WTC11 (cell line): ENCODE measurements around the gene ANKRD33. TPM values are rescaled to one million over a fixed set of nuclear protein-coding genes. Genes with fewer than 3 reads are reported as not detected.

ENCODE experiments used
- ATAC-seq: fragments of 200-7000 bp; cut with Tn5 transposase; 2 replicates; pipeline ENCODE4 v1.10.0; 2021; ENCODE audit warnings: mild to moderate bottlenecking, moderate library complexity
- CTCF ChIA-PET: fragments of 300-600 bp; sonication (Branson Sonifier 250); formaldehyde crosslinking; loops from one replicate; lab custom pipeline; 2021; ENCODE audit warnings: antibody characterized with exemption; lab: Charles Lee
- POLR2A ChIA-PET: fragments of 350-600 bp; sonication (Branson Sonifier 250); formaldehyde crosslinking; loops from one replicate; lab custom pipeline; 2021; ENCODE audit warnings: antibody characterized with exemption; lab: Charles Lee
- DNase-seq: peaks from one replicate; pipeline ENCODE4 v3.0.0; 2021; ENCODE audit warnings: low spot score
- H3K27ac Mint-ChIP-seq: 2 replicates; pipeline ENCODE4 v1.8.0; 2021; ENCODE audit warnings: mixed read lengths
- H3K27me3 Mint-ChIP-seq: 2 replicates; pipeline ENCODE4 v1.8.0; 2021; ENCODE audit warnings: low read depth, mild to moderate bottlenecking, moderate library complexity, mixed read lengths
- H3K36me3 Mint-ChIP-seq: 2 replicates; pipeline ENCODE4 v1.8.0; 2021; ENCODE audit warnings: mixed read lengths
- H3K4me1 Mint-ChIP-seq: 2 replicates; pipeline ENCODE4 v1.8.0; 2022; ENCODE audit warnings: mixed read lengths
- H3K4me3 Mint-ChIP-seq: 2 replicates; pipeline ENCODE4 v1.8.0; 2021; ENCODE audit warnings: mild to moderate bottlenecking, moderate library complexity, mixed read lengths
- H3K9me3 Mint-ChIP-seq: 2 replicates; pipeline ENCODE4 v1.8.0; 2021; ENCODE audit warnings: mixed read lengths
- CBFB ChIP-seq: sonication (generic); formaldehyde crosslinking; IDR thresholded peaks from 2 replicates; pipeline ENCODE4 v1.8.1; 2022; ENCODE audit warnings: mild to moderate bottlenecking, low read depth, missing genetic modification reagents
- FOXJ3 ChIP-seq: sonication (generic); formaldehyde crosslinking; IDR thresholded peaks from 2 replicates; pipeline ENCODE4 v1.9.0; 2021; ENCODE audit warnings: missing genetic modification reagents, mild to moderate bottlenecking, borderline replicate concordance
- FOXP1 ChIP-seq: sonication (generic); formaldehyde crosslinking; IDR thresholded peaks from 2 replicates; pipeline ENCODE4 v1.8.0; 2022; ENCODE audit warnings: missing genetic modification reagents, mild to moderate bottlenecking, moderate library complexity, borderline replicate concordance
- GTF2I ChIP-seq: fragments of 250-450 bp; sonication (Bioruptor Pico); conservative IDR thresholded peaks from 2 replicates; pipeline ENCODE4 v1.4.0; 2021; ENCODE audit warnings: mild to moderate bottlenecking
- NR1H2 ChIP-seq: sonication (generic); formaldehyde crosslinking; IDR thresholded peaks from 2 replicates; pipeline ENCODE4 v1.9.0; 2021; ENCODE audit warnings: mild to moderate bottlenecking, moderate library complexity, missing genetic modification reagents
- PREB ChIP-seq: sonication (generic); formaldehyde crosslinking; IDR thresholded peaks from 2 replicates; pipeline ENCODE4 v1.8.1; 2022; ENCODE audit warnings: mild to moderate bottlenecking, missing genetic modification reagents, moderate library complexity, borderline replicate concordance
- RELA ChIP-seq: sonication (generic); formaldehyde crosslinking; IDR thresholded peaks from 2 replicates; pipeline ENCODE4 v1.8.1; 2022; ENCODE audit warnings: missing genetic modification reagents, mild to moderate bottlenecking, borderline replicate concordance
- SMAD3 ChIP-seq: sonication (generic); formaldehyde crosslinking; IDR thresholded peaks from 2 replicates; pipeline ENCODE4 v1.8.0; 2022; ENCODE audit warnings: missing genetic modification reagents, mild to moderate bottlenecking, borderline replicate concordance
- ZNF281 ChIP-seq: sonication (generic); formaldehyde crosslinking; IDR thresholded peaks from 2 replicates; pipeline ENCODE4 v1.8.0; 2023; ENCODE audit warnings: mild to moderate bottlenecking, missing genetic modification reagents
- ZNF671 ChIP-seq: fragments of 250-450 bp; sonication (Bioruptor Pico); IDR thresholded peaks from 2 replicates; pipeline ENCODE4 v1.8.0; 2021; ENCODE audit warnings: mild to moderate bottlenecking
- total RNA-seq: library from RNA; stranded (reverse); gene quantifications from 3 replicates; pipeline ENCODE4 v1.2.3, GENCODE V29; 2021
- TF ChIP-seq, protein P1 (sequence below): sonication (generic); formaldehyde crosslinking; conservative IDR thresholded peaks from 2 replicates; pipeline ENCODE4 v1.8.1; 2022; ENCODE audit warnings: mild to moderate bottlenecking, missing genetic modification reagents
- TF ChIP-seq, protein P2 (sequence below): sonication (generic); formaldehyde crosslinking; IDR thresholded peaks from 2 replicates; pipeline ENCODE4 v1.8.1; 2023; ENCODE audit warnings: mild to moderate bottlenecking, moderate library complexity, missing genetic modification reagents
- TF ChIP-seq, protein P3 (sequence below): sonication (generic); formaldehyde crosslinking; IDR thresholded peaks from 2 replicates; pipeline ENCODE4 v1.8.1; 2022; ENCODE audit warnings: low read depth, missing genetic modification reagents, borderline replicate concordance
- TF ChIP-seq, protein P4 (sequence below): sonication (generic); formaldehyde crosslinking; IDR thresholded peaks from 2 replicates; pipeline ENCODE4 v1.8.1; 2023; ENCODE audit warnings: mild to moderate bottlenecking, missing genetic modification reagents, borderline replicate concordance
- TF ChIP-seq, protein P5 (sequence below): sonication (generic); formaldehyde crosslinking; IDR thresholded peaks from 2 replicates; pipeline ENCODE4 v1.8.0; 2022; ENCODE audit warnings: mild to moderate bottlenecking, missing genetic modification reagents

ANKRD33 gene
- total RNA-seq, 1 experiment from 2014 or later: 1.7 TPM

DNA sequence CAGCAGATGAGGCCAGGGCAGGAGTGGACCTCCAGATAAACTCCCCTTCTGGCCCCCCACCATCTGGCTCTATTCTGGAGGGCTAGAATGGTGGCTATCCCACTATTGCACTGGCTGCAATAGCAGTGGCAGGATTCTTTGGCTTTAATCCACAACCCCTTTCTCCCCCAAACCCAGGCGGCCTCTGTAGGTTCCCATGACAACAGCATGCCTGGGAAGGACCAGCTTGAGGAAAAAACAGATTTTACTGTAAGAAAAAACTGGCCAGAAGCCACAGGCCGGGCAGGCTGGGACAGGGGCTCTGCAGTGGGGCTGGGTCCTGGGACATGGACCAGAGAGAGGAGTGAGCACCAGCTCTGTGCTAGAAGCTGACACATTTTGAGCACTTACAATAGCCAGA lies 50.0 kb downstream of the ANKRD33 start (continued):
- TF ChIP-seq PREB (CRISPR knock-in tag) (no peak), CBFB (CRISPR knock-in tag) (no peak), RELA (CRISPR knock-in tag) (no peak), GTF2I (no peak)

DNA sequence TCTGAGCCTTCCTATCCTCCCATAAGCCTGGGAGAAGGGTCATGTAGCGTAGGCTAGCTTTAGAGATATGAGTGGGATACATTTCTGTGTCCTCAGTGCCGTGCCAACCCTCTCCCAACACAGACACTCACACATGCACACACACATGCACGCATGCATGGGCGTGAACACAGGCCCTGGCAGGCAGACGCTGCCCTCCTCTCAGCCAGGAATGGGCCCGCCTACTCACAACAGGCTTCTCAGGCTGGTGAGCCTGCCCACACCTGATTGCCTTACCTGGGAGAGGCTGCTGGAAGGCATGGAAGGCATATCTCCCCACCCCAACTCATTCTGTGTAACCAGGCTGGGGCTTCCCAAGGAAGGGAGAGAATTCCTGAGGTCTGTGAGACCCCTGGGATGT lies 50.8 kb downstream of the ANKRD33 start:
- TF ChIP-seq, protein P1, sequence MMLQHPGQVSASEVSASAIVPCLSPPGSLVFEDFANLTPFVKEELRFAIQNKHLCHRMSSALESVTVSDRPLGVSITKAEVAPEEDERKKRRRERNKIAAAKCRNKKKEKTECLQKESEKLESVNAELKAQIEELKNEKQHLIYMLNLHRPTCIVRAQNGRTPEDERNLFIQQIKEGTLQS (CRISPR knock-in tag): no peak
- TF ChIP-seq PREB (CRISPR knock-in tag): no peak
- no peak overlapping the region for H3K4me3 Mint-ChIP-seq
- peaks cover 8% of the 10 kb centered on the region for H3K9me3 Mint-ChIP-seq
- ChIA-PET POLR2A (no interaction called here), CTCF (interaction anchor here (1.0 to 3.1 kb wide), 5 partner anchors 12 to 63 kb away, joined by 3 to 10 read pairs (median 5); no protein-coding TSS in a partner anchor)
- no peak overlapping the region for H3K27ac Mint-ChIP-seq
- DNase-seq: no peak
- ATAC-seq: 0 out of 2 replicates have a peak, but pooled peaks have one; percentile 22
- H3K36me3 Mint-ChIP-seq: no peaks in the 10 kb centered on the region
- H3K27me3 Mint-ChIP-seq: peaks cover 10% of the 10 kb centered on the region
- H3K4me1 Mint-ChIP-seq: peaks cover 9% of the 10 kb centered on the region

DNA sequence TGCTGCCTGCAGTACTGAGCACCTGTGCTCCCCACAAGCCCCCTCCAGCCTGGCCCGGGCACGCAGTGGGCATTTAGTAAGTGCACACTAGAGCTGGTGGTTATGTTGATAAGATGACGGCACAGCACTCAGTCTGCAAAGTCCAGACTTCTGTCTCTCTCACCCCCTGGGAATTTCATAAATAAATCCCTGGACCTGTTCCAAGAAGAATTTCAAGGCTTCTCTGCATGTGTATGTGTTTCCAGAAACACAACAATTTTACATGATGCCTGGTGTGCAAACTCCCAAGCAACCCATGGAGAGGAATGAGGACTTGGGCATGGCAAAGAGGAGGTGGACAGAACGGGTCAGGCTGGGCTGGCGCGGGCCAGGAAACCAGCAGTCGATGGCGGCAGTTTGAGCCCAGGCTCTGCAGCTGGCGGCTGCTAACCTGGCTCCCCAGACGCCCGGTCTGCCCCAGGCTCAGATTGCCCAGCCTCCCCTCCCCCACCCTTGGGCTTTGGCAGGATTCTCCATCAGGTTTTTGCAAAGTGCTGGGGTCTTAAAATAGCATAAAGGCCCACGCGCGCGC lies 53.2 kb downstream of the ANKRD33 start:
- Mint-ChIP-seq H3K9me3 (peaks cover 19% of the 10 kb centered on the region), H3K4me1 (peaks cover 9% of the 10 kb centered on the region), H3K4me3 (no peak overlapping the region)
- TF ChIP-seq, protein P2, sequence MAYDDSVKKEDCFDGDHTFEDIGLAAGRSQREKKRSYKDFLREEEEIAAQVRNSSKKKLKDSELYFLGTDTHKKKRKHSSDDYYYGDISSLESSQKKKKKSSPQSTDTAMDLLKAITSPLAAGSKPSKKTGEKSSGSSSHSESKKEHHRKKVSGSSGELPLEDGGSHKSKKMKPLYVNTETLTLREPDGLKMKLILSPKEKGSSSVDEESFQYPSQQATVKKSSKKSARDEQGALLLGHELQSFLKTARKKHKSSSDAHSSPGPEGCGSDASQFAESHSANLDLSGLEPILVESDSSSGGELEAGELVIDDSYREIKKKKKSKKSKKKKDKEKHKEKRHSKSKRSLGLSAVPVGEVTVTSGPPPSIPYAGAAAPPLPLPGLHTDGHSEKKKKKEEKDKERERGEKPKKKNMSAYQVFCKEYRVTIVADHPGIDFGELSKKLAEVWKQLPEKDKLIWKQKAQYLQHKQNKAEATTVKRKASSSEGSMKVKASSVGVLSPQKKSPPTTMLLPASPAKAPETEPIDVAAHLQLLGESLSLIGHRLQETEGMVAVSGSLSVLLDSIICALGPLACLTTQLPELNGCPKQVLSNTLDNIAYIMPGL (CRISPR knock-in tag): no peak
- TF ChIP-seq PREB (CRISPR knock-in tag) (no peak), GTF2I (no peak), ZNF671 (no peak), FOXJ3 (CRISPR knock-in tag) (no peak), SMAD3 (CRISPR knock-in tag) (no peak), FOXP1 (CRISPR knock-in tag) (no peak), ZNF281 (CRISPR knock-in tag) (no peak), NR1H2 (no peak)
- TF ChIP-seq, protein P3, sequence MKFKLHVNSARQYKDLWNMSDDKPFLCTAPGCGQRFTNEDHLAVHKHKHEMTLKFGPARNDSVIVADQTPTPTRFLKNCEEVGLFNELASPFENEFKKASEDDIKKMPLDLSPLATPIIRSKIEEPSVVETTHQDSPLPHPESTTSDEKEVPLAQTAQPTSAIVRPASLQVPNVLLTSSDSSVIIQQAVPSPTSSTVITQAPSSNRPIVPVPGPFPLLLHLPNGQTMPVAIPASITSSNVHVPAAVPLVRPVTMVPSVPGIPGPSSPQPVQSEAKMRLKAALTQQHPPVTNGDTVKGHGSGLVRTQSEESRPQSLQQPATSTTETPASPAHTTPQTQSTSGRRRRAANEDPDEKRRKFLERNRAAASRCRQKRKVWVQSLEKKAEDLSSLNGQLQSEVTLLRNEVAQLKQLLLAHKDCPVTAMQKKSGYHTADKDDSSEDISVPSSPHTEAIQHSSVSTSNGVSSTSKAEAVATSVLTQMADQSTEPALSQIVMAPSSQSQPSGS (CRISPR knock-in tag): no peak
- TF ChIP-seq, protein P4, sequence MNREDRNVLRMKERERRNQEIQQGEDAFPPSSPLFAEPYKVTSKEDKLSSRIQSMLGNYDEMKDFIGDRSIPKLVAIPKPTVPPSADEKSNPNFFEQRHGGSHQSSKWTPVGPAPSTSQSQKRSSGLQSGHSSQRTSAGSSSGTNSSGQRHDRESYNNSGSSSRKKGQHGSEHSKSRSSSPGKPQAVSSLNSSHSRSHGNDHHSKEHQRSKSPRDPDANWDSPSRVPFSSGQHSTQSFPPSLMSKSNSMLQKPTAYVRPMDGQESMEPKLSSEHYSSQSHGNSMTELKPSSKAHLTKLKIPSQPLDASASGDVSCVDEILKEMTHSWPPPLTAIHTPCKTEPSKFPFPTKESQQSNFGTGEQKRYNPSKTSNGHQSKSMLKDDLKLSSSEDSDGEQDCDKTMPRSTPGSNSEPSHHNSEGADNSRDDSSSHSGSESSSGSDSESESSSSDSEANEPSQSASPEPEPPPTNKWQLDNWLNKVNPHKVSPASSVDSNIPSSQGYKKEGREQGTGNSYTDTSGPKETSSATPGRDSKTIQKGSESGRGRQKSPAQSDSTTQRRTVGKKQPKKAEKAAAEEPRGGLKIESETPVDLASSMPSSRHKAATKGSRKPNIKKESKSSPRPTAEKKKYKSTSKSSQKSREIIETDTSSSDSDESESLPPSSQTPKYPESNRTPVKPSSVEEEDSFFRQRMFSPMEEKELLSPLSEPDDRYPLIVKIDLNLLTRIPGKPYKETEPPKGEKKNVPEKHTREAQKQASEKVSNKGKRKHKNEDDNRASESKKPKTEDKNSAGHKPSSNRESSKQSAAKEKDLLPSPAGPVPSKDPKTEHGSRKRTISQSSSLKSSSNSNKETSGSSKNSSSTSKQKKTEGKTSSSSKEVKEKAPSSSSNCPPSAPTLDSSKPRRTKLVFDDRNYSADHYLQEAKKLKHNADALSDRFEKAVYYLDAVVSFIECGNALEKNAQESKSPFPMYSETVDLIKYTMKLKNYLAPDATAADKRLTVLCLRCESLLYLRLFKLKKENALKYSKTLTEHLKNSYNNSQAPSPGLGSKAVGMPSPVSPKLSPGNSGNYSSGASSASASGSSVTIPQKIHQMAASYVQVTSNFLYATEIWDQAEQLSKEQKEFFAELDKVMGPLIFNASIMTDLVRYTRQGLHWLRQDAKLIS (CRISPR knock-in tag): no peak
- TF ChIP-seq, protein P5, sequence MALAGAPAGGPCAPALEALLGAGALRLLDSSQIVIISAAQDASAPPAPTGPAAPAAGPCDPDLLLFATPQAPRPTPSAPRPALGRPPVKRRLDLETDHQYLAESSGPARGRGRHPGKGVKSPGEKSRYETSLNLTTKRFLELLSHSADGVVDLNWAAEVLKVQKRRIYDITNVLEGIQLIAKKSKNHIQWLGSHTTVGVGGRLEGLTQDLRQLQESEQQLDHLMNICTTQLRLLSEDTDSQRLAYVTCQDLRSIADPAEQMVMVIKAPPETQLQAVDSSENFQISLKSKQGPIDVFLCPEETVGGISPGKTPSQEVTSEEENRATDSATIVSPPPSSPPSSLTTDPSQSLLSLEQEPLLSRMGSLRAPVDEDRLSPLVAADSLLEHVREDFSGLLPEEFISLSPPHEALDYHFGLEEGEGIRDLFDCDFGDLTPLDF: no peak
- TF ChIP-seq, all 79 proteins: peak for 0
- Mint-ChIP-seq H3K27me3 (peaks cover 19% of the 10 kb centered on the region), H3K36me3 (peaks cover 11% of the 10 kb centered on the region), H3K27ac (no peak overlapping the region)
- DNase-seq (no peak), ATAC-seq (peak; percentile 30; the same call in 1 of the 2 replicates)
- POLR2A ChIA-PET: interaction anchor here (0.5 kb wide), 1 partner anchor 1007 kb away, joined by 8 read pairs; no protein-coding TSS in a partner anchor
- CTCF ChIA-PET: interaction anchor here (1.7 kb wide), 1 partner anchor 30 kb away, joined by 8 read pairs; no protein-coding TSS in a partner anchor
